WTC11 (cell line): ENCODE data around the gene ADD1. TPM values are rescaled to one million over a fixed set of nuclear protein-coding genes. Genes with fewer than 3 reads are reported as not detected.
A peak's percentile ranks its signal among the peaks of the same experiment; 100 is the strongest.

Experiments used
- ATAC-seq: fragments of 200-7000 bp; cut with Tn5 transposase; 2 replicates; pipeline ENCODE4 v1.10.0; 2021; ENCODE audit warnings: mild to moderate bottlenecking, moderate library complexity
- CTCF ChIA-PET: fragments of 300-600 bp; sonication (Branson Sonifier 250); formaldehyde crosslinking; loops from one replicate; lab custom pipeline; 2021; ENCODE audit warnings: antibody characterized with exemption; lab: Charles Lee
- POLR2A ChIA-PET: fragments of 350-600 bp; sonication (Branson Sonifier 250); formaldehyde crosslinking; loops from one replicate; lab custom pipeline; 2021; ENCODE audit warnings: antibody characterized with exemption; lab: Charles Lee
- DNase-seq: peaks from one replicate; pipeline ENCODE4 v3.0.0; 2021; ENCODE audit warnings: low spot score
- H3K27ac Mint-ChIP-seq: 2 replicates; pipeline ENCODE4 v1.8.0; 2021; ENCODE audit warnings: mixed read lengths
- H3K27me3 Mint-ChIP-seq: 2 replicates; pipeline ENCODE4 v1.8.0; 2021; ENCODE audit warnings: low read depth, mild to moderate bottlenecking, moderate library complexity, mixed read lengths
- H3K36me3 Mint-ChIP-seq: 2 replicates; pipeline ENCODE4 v1.8.0; 2021; ENCODE audit warnings: mixed read lengths
- H3K4me1 Mint-ChIP-seq: 2 replicates; pipeline ENCODE4 v1.8.0; 2022; ENCODE audit warnings: mixed read lengths
- H3K4me3 Mint-ChIP-seq: 2 replicates; pipeline ENCODE4 v1.8.0; 2021; ENCODE audit warnings: mild to moderate bottlenecking, moderate library complexity, mixed read lengths
- H3K9me3 Mint-ChIP-seq: 2 replicates; pipeline ENCODE4 v1.8.0; 2021; ENCODE audit warnings: mixed read lengths
- KAT7 ChIP-seq: sonication (generic); formaldehyde crosslinking; IDR thresholded peaks from 2 replicates; pipeline ENCODE4 v1.8.1; 2023; ENCODE audit warnings: missing genetic modification reagents, mild to moderate bottlenecking, borderline replicate concordance
- MXD4 ChIP-seq: fragments of 250-450 bp; sonication (Bioruptor Pico); IDR thresholded peaks from 2 replicates; pipeline ENCODE4 v1.8.0; 2021; ENCODE audit warnings: mild to moderate bottlenecking, moderate library complexity, borderline replicate concordance
- NR1H2 ChIP-seq: sonication (generic); formaldehyde crosslinking; IDR thresholded peaks from 2 replicates; pipeline ENCODE4 v1.9.0; 2021; ENCODE audit warnings: mild to moderate bottlenecking, moderate library complexity, missing genetic modification reagents
- NR2C2 ChIP-seq: sonication (generic); formaldehyde crosslinking; IDR thresholded peaks from 2 replicates; pipeline ENCODE4 v1.8.0; 2022; ENCODE audit warnings: mild to moderate bottlenecking, missing genetic modification reagents
- NR3C1 ChIP-seq: sonication (generic); formaldehyde crosslinking; conservative IDR thresholded peaks from 2 replicates; pipeline ENCODE4 v1.8.1; 2023; ENCODE audit warnings: low read depth, mild to moderate bottlenecking, missing genetic modification reagents
- OVOL2 ChIP-seq: fragments of 250-450 bp; sonication (Bioruptor Pico); IDR thresholded peaks from 2 replicates; pipeline ENCODE4 v1.9.0; 2021; ENCODE audit warnings: mild to moderate bottlenecking, borderline replicate concordance
- PRRX2 ChIP-seq: fragments of 250-450 bp; sonication (Bioruptor Pico); IDR thresholded peaks from 2 replicates; pipeline ENCODE4 v1.8.0; 2021; ENCODE audit warnings: mild to moderate bottlenecking
- SP1 ChIP-seq: sonication (generic); formaldehyde crosslinking; conservative IDR thresholded peaks from 2 replicates; pipeline ENCODE4 v1.8.1; 2022; ENCODE audit warnings: missing genetic modification reagents
- ZNF138 ChIP-seq: sonication (generic); formaldehyde crosslinking; conservative IDR thresholded peaks from 2 replicates; pipeline ENCODE4 v1.8.1; 2022; ENCODE audit warnings: mild to moderate bottlenecking, moderate library complexity, missing genetic modification reagents
- ZNF232 ChIP-seq: sonication (generic); formaldehyde crosslinking; IDR thresholded peaks from 2 replicates; pipeline ENCODE4 v1.8.0; 2022; ENCODE audit warnings: mild to moderate bottlenecking, missing genetic modification reagents
- ZNF317 ChIP-seq: sonication (generic); formaldehyde crosslinking; IDR thresholded peaks from 2 replicates; pipeline ENCODE4 v1.8.1; 2023; ENCODE audit warnings: low read depth, mild to moderate bottlenecking, moderate library complexity, missing genetic modification reagents, borderline replicate concordance
- total RNA-seq: library from RNA; stranded (reverse); gene quantifications from 3 replicates; pipeline ENCODE4 v1.2.3, GENCODE V29; 2021
- TF ChIP-seq, protein P1 (sequence below): fragments of 250-450 bp; sonication (Bioruptor Pico); IDR thresholded peaks from 2 replicates; pipeline ENCODE4 v1.8.0; 2021; ENCODE audit warnings: mild to moderate bottlenecking
- TF ChIP-seq, protein P2 (sequence below): sonication (generic); formaldehyde crosslinking; conservative IDR thresholded peaks from 2 replicates; pipeline ENCODE4 v1.8.1; 2023; ENCODE audit warnings: mild to moderate bottlenecking, low read depth, missing genetic modification reagents, moderate library complexity
- TF ChIP-seq, protein P3 (sequence below): sonication (generic); formaldehyde crosslinking; IDR thresholded peaks from 2 replicates; pipeline ENCODE4 v1.8.1; 2023; ENCODE audit warnings: mild to moderate bottlenecking, missing genetic modification reagents
- TF ChIP-seq, protein P4 (sequence below): sonication (generic); formaldehyde crosslinking; IDR thresholded peaks from 2 replicates; pipeline ENCODE4 v1.8.1; 2022; ENCODE audit warnings: mild to moderate bottlenecking, moderate library complexity, missing genetic modification reagents
- TF ChIP-seq, protein P5 (sequence below): sonication (generic); formaldehyde crosslinking; IDR thresholded peaks from 2 replicates; pipeline ENCODE4 v1.8.0; 2022; ENCODE audit warnings: mild to moderate bottlenecking, missing genetic modification reagents
- TF ChIP-seq, protein P6 (sequence below): sonication (generic); formaldehyde crosslinking; IDR thresholded peaks from 2 replicates; pipeline ENCODE4 v1.8.0; 2022; ENCODE audit warnings: mild to moderate bottlenecking, missing genetic modification reagents
- TF ChIP-seq, protein P7 (sequence below): fragments of 250-450 bp; sonication (Bioruptor Pico); IDR thresholded peaks from 2 replicates; pipeline ENCODE4 v1.9.0; 2021; ENCODE audit warnings: moderate library complexity, mild to moderate bottlenecking, inconsistent platforms, borderline replicate concordance
- TF ChIP-seq, protein P8 (sequence below): sonication (generic); formaldehyde crosslinking; IDR thresholded peaks from 2 replicates; pipeline ENCODE4 v1.8.1; 2023; ENCODE audit warnings: mild to moderate bottlenecking, missing genetic modification reagents, borderline replicate concordance
- TF ChIP-seq, protein P9 (sequence below): fragments of 250-450 bp; sonication (Bioruptor Pico); IDR thresholded peaks from 2 replicates; pipeline ENCODE4 v2.1.2; 2022; ENCODE audit warnings: mild to moderate bottlenecking, moderate library complexity

ADD1 gene
- total RNA-seq, 1 experiment from 2014 or later, result 178 TPM

DNA sequence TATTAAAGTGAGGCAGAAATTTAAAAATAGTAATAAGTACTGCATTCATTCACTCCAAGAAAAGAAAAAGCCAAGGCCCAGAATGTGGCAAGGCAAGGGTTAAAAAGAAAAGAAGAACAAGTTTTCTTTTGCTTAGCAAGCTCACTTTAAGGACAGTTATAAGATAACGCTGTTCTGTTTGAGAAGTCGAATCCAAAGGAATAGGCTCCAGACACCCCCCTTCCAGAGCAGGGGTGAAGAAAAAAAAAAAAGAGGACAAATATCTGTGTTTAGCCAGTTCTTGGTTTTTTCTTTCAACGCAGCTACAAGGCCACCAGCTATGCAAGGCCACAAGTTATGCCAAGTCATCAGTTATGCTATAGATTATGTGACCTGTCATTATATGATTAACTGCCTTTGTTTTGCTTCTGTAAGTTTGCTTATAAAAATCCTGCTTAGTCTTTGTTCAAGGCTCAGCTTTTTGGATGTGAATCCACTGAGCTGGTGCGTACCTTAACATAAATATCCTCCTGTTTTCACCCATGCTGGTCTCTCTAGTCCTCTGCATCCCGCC is 121.1 kb downstream of the ADD1 start:
- H3K4me1 Mint-ChIP-seq, result peaks cover 19% of the 10 kb centered on the region
- H3K4me3 Mint-ChIP-seq, result peak overlapping the region; percentile 82
- TF ChIP-seq PRRX2 (no peak), NR1H2 (CRISPR knock-in tag) (no peak), NR3C1 (no peak), OVOL2 (CRISPR knock-in tag) (no peak), ZNF317 (CRISPR knock-in tag) (no peak), MXD4 (CRISPR knock-in tag) (no peak), NR2C2 (CRISPR knock-in tag) (no peak), ZNF232 (no peak), KAT7 (CRISPR knock-in tag) (no peak), ZNF138 (CRISPR knock-in tag) (no peak), SP1 (CRISPR knock-in tag) (no peak)
- TF ChIP-seq, protein P1, sequence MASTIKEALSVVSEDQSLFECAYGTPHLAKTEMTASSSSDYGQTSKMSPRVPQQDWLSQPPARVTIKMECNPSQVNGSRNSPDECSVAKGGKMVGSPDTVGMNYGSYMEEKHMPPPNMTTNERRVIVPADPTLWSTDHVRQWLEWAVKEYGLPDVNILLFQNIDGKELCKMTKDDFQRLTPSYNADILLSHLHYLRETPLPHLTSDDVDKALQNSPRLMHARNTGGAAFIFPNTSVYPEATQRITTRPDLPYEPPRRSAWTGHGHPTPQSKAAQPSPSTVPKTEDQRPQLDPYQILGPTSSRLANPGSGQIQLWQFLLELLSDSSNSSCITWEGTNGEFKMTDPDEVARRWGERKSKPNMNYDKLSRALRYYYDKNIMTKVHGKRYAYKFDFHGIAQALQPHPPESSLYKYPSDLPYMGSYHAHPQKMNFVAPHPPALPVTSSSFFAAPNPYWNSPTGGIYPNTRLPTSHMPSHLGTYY (CRISPR knock-in tag), result no peak
- TF ChIP-seq, protein P2, sequence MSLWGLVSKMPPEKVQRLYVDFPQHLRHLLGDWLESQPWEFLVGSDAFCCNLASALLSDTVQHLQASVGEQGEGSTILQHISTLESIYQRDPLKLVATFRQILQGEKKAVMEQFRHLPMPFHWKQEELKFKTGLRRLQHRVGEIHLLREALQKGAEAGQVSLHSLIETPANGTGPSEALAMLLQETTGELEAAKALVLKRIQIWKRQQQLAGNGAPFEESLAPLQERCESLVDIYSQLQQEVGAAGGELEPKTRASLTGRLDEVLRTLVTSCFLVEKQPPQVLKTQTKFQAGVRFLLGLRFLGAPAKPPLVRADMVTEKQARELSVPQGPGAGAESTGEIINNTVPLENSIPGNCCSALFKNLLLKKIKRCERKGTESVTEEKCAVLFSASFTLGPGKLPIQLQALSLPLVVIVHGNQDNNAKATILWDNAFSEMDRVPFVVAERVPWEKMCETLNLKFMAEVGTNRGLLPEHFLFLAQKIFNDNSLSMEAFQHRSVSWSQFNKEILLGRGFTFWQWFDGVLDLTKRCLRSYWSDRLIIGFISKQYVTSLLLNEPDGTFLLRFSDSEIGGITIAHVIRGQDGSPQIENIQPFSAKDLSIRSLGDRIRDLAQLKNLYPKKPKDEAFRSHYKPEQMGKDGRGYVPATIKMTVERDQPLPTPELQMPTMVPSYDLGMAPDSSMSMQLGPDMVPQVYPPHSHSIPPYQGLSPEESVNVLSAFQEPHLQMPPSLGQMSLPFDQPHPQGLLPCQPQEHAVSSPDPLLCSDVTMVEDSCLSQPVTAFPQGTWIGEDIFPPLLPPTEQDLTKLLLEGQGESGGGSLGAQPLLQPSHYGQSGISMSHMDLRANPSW (CRISPR knock-in tag), result no peak
- TF ChIP-seq, protein P3, sequence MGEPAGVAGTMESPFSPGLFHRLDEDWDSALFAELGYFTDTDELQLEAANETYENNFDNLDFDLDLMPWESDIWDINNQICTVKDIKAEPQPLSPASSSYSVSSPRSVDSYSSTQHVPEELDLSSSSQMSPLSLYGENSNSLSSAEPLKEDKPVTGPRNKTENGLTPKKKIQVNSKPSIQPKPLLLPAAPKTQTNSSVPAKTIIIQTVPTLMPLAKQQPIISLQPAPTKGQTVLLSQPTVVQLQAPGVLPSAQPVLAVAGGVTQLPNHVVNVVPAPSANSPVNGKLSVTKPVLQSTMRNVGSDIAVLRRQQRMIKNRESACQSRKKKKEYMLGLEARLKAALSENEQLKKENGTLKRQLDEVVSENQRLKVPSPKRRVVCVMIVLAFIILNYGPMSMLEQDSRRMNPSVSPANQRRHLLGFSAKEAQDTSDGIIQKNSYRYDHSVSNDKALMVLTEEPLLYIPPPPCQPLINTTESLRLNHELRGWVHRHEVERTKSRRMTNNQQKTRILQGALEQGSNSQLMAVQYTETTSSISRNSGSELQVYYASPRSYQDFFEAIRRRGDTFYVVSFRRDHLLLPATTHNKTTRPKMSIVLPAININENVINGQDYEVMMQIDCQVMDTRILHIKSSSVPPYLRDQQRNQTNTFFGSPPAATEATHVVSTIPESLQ (CRISPR knock-in tag), result no peak
- TF ChIP-seq, protein P4, sequence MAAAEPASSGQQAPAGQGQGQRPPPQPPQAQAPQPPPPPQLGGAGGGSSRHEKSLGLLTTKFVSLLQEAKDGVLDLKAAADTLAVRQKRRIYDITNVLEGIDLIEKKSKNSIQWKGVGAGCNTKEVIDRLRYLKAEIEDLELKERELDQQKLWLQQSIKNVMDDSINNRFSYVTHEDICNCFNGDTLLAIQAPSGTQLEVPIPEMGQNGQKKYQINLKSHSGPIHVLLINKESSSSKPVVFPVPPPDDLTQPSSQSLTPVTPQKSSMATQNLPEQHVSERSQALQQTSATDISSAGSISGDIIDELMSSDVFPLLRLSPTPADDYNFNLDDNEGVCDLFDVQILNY (CRISPR knock-in tag), result no peak
- TF ChIP-seq, protein P5, sequence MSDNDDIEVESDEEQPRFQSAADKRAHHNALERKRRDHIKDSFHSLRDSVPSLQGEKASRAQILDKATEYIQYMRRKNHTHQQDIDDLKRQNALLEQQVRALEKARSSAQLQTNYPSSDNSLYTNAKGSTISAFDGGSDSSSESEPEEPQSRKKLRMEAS (CRISPR knock-in tag), result no peak
- TF ChIP-seq, protein P6, sequence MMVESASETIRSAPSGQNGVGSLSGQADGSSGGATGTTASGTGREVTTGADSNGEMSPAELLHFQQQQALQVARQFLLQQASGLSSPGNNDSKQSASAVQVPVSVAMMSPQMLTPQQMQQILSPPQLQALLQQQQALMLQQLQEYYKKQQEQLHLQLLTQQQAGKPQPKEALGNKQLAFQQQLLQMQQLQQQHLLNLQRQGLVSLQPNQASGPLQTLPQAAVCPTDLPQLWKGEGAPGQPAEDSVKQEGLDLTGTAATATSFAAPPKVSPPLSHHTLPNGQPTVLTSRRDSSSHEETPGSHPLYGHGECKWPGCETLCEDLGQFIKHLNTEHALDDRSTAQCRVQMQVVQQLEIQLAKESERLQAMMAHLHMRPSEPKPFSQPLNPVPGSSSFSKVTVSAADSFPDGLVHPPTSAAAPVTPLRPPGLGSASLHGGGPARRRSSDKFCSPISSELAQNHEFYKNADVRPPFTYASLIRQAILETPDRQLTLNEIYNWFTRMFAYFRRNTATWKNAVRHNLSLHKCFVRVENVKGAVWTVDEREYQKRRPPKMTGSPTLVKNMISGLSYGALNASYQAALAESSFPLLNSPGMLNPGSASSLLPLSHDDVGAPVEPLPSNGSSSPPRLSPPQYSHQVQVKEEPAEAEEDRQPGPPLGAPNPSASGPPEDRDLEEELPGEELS, result no peak
- TF ChIP-seq, protein P7, sequence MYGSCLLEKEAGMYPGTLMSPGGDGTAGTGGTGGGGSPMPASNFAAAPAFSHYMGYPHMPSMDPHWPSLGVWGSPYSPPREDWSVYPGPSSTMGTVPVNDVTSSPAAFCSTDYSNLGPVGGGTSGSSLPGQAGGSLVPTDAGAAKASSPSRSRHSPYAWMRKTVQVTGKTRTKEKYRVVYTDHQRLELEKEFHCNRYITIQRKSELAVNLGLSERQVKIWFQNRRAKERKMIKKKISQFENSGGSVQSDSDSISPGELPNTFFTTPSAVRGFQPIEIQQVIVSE (CRISPR knock-in tag), result no peak
- TF ChIP-seq, protein P8, sequence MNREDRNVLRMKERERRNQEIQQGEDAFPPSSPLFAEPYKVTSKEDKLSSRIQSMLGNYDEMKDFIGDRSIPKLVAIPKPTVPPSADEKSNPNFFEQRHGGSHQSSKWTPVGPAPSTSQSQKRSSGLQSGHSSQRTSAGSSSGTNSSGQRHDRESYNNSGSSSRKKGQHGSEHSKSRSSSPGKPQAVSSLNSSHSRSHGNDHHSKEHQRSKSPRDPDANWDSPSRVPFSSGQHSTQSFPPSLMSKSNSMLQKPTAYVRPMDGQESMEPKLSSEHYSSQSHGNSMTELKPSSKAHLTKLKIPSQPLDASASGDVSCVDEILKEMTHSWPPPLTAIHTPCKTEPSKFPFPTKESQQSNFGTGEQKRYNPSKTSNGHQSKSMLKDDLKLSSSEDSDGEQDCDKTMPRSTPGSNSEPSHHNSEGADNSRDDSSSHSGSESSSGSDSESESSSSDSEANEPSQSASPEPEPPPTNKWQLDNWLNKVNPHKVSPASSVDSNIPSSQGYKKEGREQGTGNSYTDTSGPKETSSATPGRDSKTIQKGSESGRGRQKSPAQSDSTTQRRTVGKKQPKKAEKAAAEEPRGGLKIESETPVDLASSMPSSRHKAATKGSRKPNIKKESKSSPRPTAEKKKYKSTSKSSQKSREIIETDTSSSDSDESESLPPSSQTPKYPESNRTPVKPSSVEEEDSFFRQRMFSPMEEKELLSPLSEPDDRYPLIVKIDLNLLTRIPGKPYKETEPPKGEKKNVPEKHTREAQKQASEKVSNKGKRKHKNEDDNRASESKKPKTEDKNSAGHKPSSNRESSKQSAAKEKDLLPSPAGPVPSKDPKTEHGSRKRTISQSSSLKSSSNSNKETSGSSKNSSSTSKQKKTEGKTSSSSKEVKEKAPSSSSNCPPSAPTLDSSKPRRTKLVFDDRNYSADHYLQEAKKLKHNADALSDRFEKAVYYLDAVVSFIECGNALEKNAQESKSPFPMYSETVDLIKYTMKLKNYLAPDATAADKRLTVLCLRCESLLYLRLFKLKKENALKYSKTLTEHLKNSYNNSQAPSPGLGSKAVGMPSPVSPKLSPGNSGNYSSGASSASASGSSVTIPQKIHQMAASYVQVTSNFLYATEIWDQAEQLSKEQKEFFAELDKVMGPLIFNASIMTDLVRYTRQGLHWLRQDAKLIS (CRISPR knock-in tag), result no peak
- TF ChIP-seq, protein P9, sequence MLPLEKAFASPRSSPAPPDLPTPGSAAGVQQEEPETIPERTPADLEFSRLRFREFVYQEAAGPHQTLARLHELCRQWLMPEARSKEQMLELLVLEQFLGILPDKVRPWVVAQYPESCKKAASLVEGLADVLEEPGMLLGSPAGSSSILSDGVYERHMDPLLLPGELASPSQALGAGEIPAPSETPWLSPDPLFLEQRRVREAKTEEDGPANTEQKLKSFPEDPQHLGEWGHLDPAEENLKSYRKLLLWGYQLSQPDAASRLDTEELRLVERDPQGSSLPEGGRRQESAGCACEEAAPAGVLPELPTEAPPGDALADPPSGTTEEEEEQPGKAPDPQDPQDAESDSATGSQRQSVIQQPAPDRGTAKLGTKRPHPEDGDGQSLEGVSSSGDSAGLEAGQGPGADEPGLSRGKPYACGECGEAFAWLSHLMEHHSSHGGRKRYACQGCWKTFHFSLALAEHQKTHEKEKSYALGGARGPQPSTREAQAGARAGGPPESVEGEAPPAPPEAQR (CRISPR knock-in tag), result no peak
- no peaks in the 10 kb centered on the region for H3K9me3 Mint-ChIP-seq
- DNase-seq (no peak), ATAC-seq (no peak)
- CTCF ChIA-PET, result interaction anchor here (1.0 to 3.8 kb wide), 3 partner anchors 14 to 72 kb away, joined by 3 to 24 read pairs (median 5); no protein-coding TSS in a partner anchor
- H3K36me3 Mint-ChIP-seq, result no peaks in the 10 kb centered on the region
- POLR2A ChIA-PET, result interaction anchor here (0.5 kb wide), 1 partner anchor 543 kb away, joined by 3 read pairs; no protein-coding TSS in a partner anchor
- peaks cover 17% of the 10 kb centered on the region for H3K27me3 Mint-ChIP-seq
- no peak overlapping the region for H3K27ac Mint-ChIP-seq
